K562 (cell line): ENCODE results near the gene STEAP1B. TPM values are rescaled to one million over a fixed set of nuclear protein-coding genes. Genes with fewer than 3 reads are reported as not detected.

ENCODE experiments used
- ATF1 ChIP-seq, 2 experiments: fragments of 450-650 bp in 1 of 2; IDR thresholded peaks; 2 replicates each; pipeline ENCODE4 v1.6.1; 2016; ENCODE audit warnings: missing compliant biosample characterization in 1 of 2, missing genetic modification characterization in 1 of 2
- ATF3 ChIP-seq, 2 experiments: fragments of 450-650 bp in 1 of 2; sonication (generic) in 1 of 2; formaldehyde crosslinking in 1 of 2; IDR thresholded peaks in 1 of 2; conservative IDR thresholded peaks in 1 of 2; 2 replicates each; pipeline versions ENCODE4 v1.6.1 to v1.8.1; 2016 to 2023; ENCODE audit warnings: mild to moderate bottlenecking in 2 of 2, moderate library complexity in 2 of 2, inconsistent platforms in 1 of 2, missing genetic modification reagents in 1 of 2
- ATF7 ChIP-seq: fragments of 450-650 bp; IDR thresholded peaks from 2 replicates; pipeline ENCODE4 v1.7.1; 2014; ENCODE audit warnings: mild to moderate bottlenecking, moderate library complexity
- CTBP1 ChIP-seq: fragments of 450-650 bp; IDR thresholded peaks from 2 replicates; pipeline ENCODE4 v1.6.1; 2016; ENCODE audit warnings: borderline replicate concordance
- ESRRA ChIP-seq: fragments of 450-650 bp; IDR thresholded peaks from 2 replicates; pipeline ENCODE4 v1.6.1; 2014; ENCODE audit warnings: low read depth, mild to moderate bottlenecking, moderate library complexity, borderline replicate concordance
- ETS1 ChIP-seq: conservative IDR thresholded peaks from 2 replicates; pipeline ENCODE4 v1.6.1; 2011; ENCODE audit warnings: low read depth, mild to moderate bottlenecking, low read length; ENCODE audit not compliant: control insufficient read depth
- EZH2 ChIP-seq: IDR thresholded peaks from 2 replicates; pipeline ENCODE4 v1.6.1; 2012; ENCODE audit warnings: low read depth, mild to moderate bottlenecking, inconsistent platforms, low read length, borderline replicate concordance
- FOXJ2 ChIP-seq: fragments of 200-800 bp; sonication (Bioruptor generic); IDR thresholded peaks from 2 replicates; pipeline ENCODE4 v1.6.1; 2016; ENCODE audit warnings: missing genetic modification characterization, missing compliant biosample characterization
- FOXO4 ChIP-seq: fragments of 450-650 bp; formaldehyde crosslinking; IDR thresholded peaks from 2 replicates; pipeline ENCODE4 v1.4.0; 2020; ENCODE audit warnings: mild to moderate bottlenecking, moderate library complexity
- GATA2 ChIP-seq: sonication (generic); formaldehyde crosslinking; IDR thresholded peaks from 2 replicates; pipeline ENCODE4 v1.4.0; 2020; ENCODE audit warnings: mild to moderate bottlenecking, missing genetic modification reagents
- LCOR ChIP-seq: sonication (generic); formaldehyde crosslinking; IDR thresholded peaks from 2 replicates; pipeline ENCODE4 v1.8.0; 2022; ENCODE audit warnings: mild to moderate bottlenecking, missing genetic modification reagents
- MIER1 ChIP-seq: fragments of 450-650 bp; IDR thresholded peaks from 2 replicates; pipeline ENCODE4 v1.6.1; 2016; ENCODE audit warnings: antibody characterized with exemption, mild to moderate bottlenecking, low read depth
- PML ChIP-seq: IDR thresholded peaks from 2 replicates; pipeline ENCODE4 v1.6.1; 2012; ENCODE audit warnings: low read length, inconsistent platforms
- RHOXF2B ChIP-seq: fragments of 250-450 bp; sonication (Bioruptor Pico); conservative IDR thresholded peaks from 2 replicates; pipeline ENCODE4 v1.5.1; 2021
- SMARCA5 ChIP-seq: fragments of 450-650 bp; IDR thresholded peaks from 2 replicates; pipeline ENCODE4 v1.6.1; 2016
- TAF9B ChIP-seq: fragments of 450-650 bp; IDR thresholded peaks from 2 replicates; pipeline ENCODE4 v1.6.1; 2018; ENCODE audit warnings: mild to moderate bottlenecking; ENCODE audit not compliant: partially characterized antibody
- TCF7L2 ChIP-seq: fragments of 150-350 bp; IDR thresholded peaks from 2 replicates; pipeline ENCODE4 v1.6.1; 2016; ENCODE audit warnings: low read depth, mild to moderate bottlenecking, low read length, moderate library complexity
- THAP12 ChIP-seq: fragments of 250-450 bp; sonication (Bioruptor Pico); IDR thresholded peaks from 2 replicates; pipeline ENCODE4 v1.9.0; 2021; ENCODE audit warnings: mild to moderate bottlenecking, inconsistent platforms
- ZBTB12 ChIP-seq: fragments of 250-450 bp; sonication (Bioruptor Pico); IDR thresholded peaks from 2 replicates; pipeline ENCODE4 v1.4.0; 2020
- ZBTB17 ChIP-seq: fragments of 450-650 bp; formaldehyde crosslinking; IDR thresholded peaks from 2 replicates; pipeline ENCODE4 v1.4.0; 2020; ENCODE audit warnings: mild to moderate bottlenecking
- ZNF263 ChIP-seq: sonication (generic); formaldehyde crosslinking; IDR thresholded peaks from 2 replicates; pipeline ENCODE4 v1.8.0; 2022; ENCODE audit warnings: mild to moderate bottlenecking, missing genetic modification reagents, borderline replicate concordance
- polyA plus RNA-seq, 8 experiments: library from polyadenylated mRNA; depleted of rRNA in 4 of 8; stranded (reverse) in 5 of 8; unstranded in 3 of 8; fragments of >200 nt; fragmentation: Nextera tagmentation in 2 of 8; fragmentation: Illumina TruSeq in 1 of 8; extraction: Ambion mirVana in 2 of 8; extraction: Trizol in 1 of 8; gene quantifications; 2 replicates each; pipeline versions ENCODE4 v1.2.1 to v1.2.3, GENCODE V29; 2011 to 2014; ENCODE audit warnings: inconsistent platforms in 1 of 8, missing spikeins in 1 of 8
- total RNA-seq, 7 experiments: library from RNA; depleted of rRNA in 6 of 7; stranded (reverse); fragments of >200 nt in 6 of 7; fragmentation: Illumina TruSeq in 2 of 7; extraction: Trizol in 2 of 7; gene quantifications; 2 replicates each; pipeline versions ENCODE4 v1.2.1 to v1.2.3, GENCODE V29; 2011 to 2021; ENCODE audit warnings: low replicate concordance in 1 of 7

The STEAP1B gene
- total and polyA plus RNA-seq, 9 of the 15 experiments (the other 6 are each of a cell fraction or from before 2014, with no cell fraction given): 20.0 to 38.5 (median 30.6) TPM

GRCh38 chr7:22433710-22434460 lies 66.1 kb downstream of the STEAP1B start (continued):
- TF ChIP-seq THAP12 (CRISPR knock-in tag): no peak
- TF ChIP-seq ETS1: peak; percentile 58; the same call in 1 of the 2 replicates
- peak; percentile 100 for TF ChIP-seq CTBP1
- TF ChIP-seq LCOR (CRISPR knock-in tag): peak; percentile 59; the same call in 1 of the 2 replicates
- peak; percentile 29; the same call in 1 of the 2 replicates for TF ChIP-seq SMARCA5
- TF ChIP-seq FOXO4 (CRISPR knock-in tag): no peak
- no peak for TF ChIP-seq ATF1 (CRISPR knock-in tag; IDR thresholded peaks at IDR 0.05)
- TF ChIP-seq ATF1 (tag; IDR thresholded peaks at IDR 0.05): peak; percentile 76
- peak; percentile 99 for TF ChIP-seq ATF7
- TF ChIP-seq MIER1: no peak
- TF ChIP-seq TCF7L2: peak; percentile 67
- TF ChIP-seq RHOXF2B (CRISPR knock-in tag): no peak
- TF ChIP-seq ZBTB17 (CRISPR knock-in tag): 0 out of 2 replicates have a peak, but pooled peaks have one; percentile 32
- peak; percentile 68 for TF ChIP-seq ESRRA
- no peak for TF ChIP-seq FOXJ2 (tag)
- TF ChIP-seq ATF3 (IDR thresholded peaks at IDR 0.05): peak; percentile 99
- peak; percentile 96 for TF ChIP-seq ATF3 (CRISPR knock-in tag; conservative IDR thresholded peaks at IDR 0.05)
- peak; percentile 90 for TF ChIP-seq PML
- TF ChIP-seq TAF9B: peak; percentile 77
- no peak for TF ChIP-seq ZNF263 (CRISPR knock-in tag)
- peak; percentile 55; the same call in 1 of the 2 replicates for TF ChIP-seq ZBTB12 (CRISPR knock-in tag)
- TF ChIP-seq EZH2: no peak
- TF ChIP-seq GATA2 (CRISPR knock-in tag): peak; percentile 81
